Measurements from ENCODE around the gene SCYGR3.

- TF ChIP-seq, protein P1, sequence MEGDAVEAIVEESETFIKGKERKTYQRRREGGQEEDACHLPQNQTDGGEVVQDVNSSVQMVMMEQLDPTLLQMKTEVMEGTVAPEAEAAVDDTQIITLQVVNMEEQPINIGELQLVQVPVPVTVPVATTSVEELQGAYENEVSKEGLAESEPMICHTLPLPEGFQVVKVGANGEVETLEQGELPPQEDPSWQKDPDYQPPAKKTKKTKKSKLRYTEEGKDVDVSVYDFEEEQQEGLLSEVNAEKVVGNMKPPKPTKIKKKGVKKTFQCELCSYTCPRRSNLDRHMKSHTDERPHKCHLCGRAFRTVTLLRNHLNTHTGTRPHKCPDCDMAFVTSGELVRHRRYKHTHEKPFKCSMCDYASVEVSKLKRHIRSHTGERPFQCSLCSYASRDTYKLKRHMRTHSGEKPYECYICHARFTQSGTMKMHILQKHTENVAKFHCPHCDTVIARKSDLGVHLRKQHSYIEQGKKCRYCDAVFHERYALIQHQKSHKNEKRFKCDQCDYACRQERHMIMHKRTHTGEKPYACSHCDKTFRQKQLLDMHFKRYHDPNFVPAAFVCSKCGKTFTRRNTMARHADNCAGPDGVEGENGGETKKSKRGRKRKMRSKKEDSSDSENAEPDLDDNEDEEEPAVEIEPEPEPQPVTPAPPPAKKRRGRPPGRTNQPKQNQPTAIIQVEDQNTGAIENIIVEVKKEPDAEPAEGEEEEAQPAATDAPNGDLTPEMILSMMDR (IDR thresholded peaks at IDR 0.05): no peak
- no peak for TF ChIP-seq POLR2A (IDR thresholded peaks at IDR 0.05)
These were observed 14.8 kb upstream of the SCYGR3 start for GRCh38 chr2:227629435-227629834.

Measured in body of pancreas (tissue), 4 donors.